GM18867 (cell line): ENCODE data around the gene DLG1.
A peak's percentile ranks its signal among the peaks of the same experiment; 100 is the strongest.
"Not testable (repeated sequence)": the region's sequence is repeated elsewhere in the genome, so short reads cannot be mapped to it uniquely, and the experiment has no call there.

ENCODE experiments used
- ATAC-seq: cut with Tn5 transposase; IDR thresholded peaks from one replicate; pipeline ENCODE4 v1.9.1; 2021; ENCODE audit warnings: mild to moderate bottlenecking, moderate library complexity; ENCODE audit not compliant: unreplicated experiment

DLG1 gene

GRCh38 chr3:197216914-197217313 lies 81.5 kb downstream of the DLG1 start:
- no peak for ATAC-seq

- no peak for ATAC-seq
Observed at GRCh38 chr3:197216169-197216860, 82.1 kb downstream of the DLG1 start.

DNA sequence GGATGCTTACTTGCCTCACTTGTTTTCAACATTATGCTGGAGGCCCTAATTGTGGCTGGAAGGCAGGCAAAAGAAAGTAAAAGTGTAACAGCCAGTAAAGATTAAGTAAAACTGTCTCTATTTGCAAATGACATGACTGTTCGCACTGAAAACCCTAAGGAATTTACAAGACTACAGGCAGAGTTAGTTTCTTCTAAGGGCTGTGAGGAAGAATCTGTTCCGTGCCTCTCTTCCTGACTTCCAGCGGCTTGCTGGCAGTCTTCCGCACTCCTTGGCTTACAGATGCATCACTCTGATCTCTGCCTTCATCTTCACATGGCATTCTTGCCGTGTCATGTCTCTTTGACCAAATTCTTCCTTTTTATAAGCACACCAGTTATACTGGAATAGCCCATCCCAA lies 86.1 kb downstream of the DLG1 start:
- no peak for ATAC-seq

GRCh38 chr3:197211698-197212097 lies 86.7 kb downstream of the DLG1 start:
- ATAC-seq = not testable (repeated sequence)

- no peak for ATAC-seq
Observed at GRCh38 chr3:197209366-197210260, 88.8 kb downstream of the DLG1 start.

GRCh38 chr3:197206913-197207312 lies 91.5 kb downstream of the DLG1 start:
- ATAC-seq = no peak

- no peak for ATAC-seq
Observed at GRCh38 chr3:197205675-197206074, 92.7 kb downstream of the DLG1 start.

DNA sequence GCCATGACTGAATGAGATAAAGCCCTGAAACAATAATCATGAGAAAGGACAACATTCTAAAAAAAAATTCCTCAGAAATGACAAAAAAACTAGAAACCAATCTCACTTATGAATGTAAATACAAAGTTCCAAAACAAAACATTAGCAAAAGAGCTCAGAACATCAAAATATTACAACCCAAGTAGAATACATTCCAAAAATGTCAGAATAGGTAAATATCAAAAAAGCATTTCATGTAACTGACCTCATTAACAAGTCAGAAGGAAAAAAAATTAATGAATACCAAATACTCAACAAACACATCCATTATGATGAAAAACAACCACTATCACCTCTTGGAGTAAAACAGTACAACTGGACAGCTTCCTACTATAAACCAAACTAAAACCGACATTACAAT lies 93.1 kb downstream of the DLG1 start:
- no peak for ATAC-seq

GRCh38 chr3:197204736-197205135 lies 93.7 kb downstream of the DLG1 start:
- no peak for ATAC-seq

GRCh38 chr3:197203714-197204146 lies 94.7 kb downstream of the DLG1 start:
- ATAC-seq = no peak

DNA sequence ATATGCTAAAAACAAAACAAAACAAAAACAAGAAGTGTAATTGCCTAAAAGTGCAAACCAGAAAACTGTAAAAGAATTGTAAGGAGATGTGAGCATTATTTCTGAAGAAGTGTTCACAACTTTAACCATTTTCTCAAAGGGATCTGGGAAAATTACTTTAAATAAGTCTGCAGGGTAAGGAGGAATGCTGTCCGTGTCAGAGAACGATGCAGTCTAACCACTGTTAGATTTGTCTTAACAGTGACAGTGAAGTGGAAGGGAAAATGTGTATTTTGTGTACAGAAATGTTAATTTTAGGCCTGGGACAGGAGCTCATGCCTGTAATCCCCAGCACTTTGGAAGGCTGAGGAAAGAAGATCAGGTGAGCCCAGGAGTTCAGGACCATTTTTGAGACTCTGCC lies 95.7 kb downstream of the DLG1 start:
- no peak for ATAC-seq

GRCh38 chr3:197201791-197202452 lies 96.5 kb downstream of the DLG1 start:
- no peak for ATAC-seq

DNA sequence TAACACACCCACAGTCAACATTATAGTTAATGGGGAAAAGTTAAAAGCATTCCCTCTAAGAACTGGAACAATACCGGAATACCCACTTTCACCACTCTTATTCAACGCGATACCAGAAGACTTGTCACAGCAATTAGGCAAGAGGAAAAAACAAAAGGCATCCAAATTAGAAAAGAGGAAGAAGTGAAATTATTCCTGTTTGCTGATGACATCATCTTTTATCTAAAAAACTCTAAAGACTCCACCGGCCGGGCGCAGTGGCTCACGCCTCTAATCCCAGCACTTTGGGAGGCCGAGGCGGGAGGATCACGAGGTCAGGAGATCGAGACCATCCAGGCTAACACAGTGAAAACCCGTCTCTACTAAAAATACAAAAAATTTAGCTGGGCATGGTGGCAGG lies 97.6 kb downstream of the DLG1 start:
- not testable (repeated sequence) for ATAC-seq

DNA sequence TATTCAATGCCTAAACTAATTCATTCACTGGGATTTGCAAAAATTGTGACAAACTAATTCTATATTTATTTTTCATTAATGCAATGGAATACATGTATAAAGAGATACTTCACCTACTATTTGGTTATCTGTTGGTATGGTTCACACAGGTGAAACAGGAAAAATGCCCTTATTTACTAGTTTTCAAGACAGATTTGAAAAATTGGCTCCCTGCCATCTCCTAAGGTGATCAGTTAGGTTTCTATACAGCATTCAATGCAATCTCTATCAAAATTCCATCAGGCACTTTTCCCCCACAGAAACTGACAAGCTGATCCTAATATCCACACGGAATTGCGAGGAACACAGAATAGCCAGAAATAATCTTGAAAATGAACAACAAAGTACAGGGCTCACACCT lies 101.1 kb downstream of the DLG1 start:
- no peak for ATAC-seq

- no peak for ATAC-seq
Observed at GRCh38 chr3:197196192-197196591, 102.2 kb downstream of the DLG1 start.

DNA sequence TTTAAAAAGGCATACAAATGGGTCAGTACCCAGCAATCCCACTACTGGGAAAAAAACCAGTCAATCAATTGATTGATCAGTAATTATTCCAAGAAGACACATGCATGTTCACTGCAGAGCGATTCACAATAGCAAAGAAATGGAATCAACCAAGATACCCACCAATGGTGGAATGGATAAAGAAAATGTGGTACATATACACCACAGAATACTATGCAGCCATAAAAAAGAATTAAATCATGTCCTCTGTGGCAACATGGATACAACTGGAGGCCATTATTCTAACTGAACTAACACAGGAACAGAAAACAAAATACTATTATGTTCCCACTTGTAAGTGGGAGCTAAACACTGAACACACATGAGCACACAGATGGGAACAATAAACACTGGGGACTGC lies 103.1 kb downstream of the DLG1 start:
- ATAC-seq = no peak

- ATAC-seq = not testable (repeated sequence)
Observed at GRCh38 chr3:197193759-197194158, 104.7 kb downstream of the DLG1 start.

GRCh38 chr3:197191897-197192296 lies 106.5 kb downstream of the DLG1 start:
- ATAC-seq = no peak

DNA sequence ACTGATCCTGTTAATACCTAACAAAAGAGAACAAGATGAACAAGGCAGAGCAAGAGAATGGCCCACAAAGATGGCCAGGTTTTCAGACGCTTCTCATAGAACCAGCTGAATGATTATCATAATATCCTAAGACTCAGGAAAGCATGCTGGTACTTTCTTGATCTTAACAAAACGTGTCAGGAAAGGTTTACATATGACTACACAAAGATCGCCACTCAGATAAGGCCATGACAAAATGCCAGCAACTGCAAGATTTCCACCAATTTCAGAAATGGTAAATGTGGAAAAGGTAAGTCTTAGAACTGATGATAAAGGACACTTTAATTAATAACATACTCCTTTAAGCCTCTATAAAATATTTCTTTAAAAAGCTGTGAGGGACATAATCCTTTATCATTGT lies 108.8 kb downstream of the DLG1 start:
- ATAC-seq = no peak

DNA sequence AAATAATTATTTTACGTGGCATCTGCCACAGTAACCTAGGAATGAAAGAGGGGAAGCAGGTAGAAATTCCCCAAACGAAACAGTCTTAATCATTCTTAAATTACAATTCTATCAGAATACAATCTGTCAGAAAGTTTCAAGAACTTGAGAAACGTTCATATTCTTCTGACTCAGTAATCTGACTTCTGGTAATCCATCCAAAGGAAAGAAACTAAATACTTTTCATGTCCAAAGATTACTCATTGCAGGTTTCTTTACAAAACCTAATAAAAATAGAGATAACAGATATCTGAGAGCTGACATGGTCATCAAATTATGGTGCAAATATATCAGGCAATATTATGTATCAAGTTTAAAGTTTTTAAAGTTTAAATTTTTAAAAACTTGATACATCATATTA lies 109.4 kb downstream of the DLG1 start:
- ATAC-seq = no peak

GRCh38 chr3:197186887-197187588 lies 111.4 kb downstream of the DLG1 start:
- peak; percentile 56 for ATAC-seq
